ENCODE results near the gene PPID.
"Not testable (repeated sequence)": the region's sequence is repeated elsewhere in the genome, so short reads cannot be mapped to it uniquely, and the experiment has no call there.

The PPID gene

DNA sequence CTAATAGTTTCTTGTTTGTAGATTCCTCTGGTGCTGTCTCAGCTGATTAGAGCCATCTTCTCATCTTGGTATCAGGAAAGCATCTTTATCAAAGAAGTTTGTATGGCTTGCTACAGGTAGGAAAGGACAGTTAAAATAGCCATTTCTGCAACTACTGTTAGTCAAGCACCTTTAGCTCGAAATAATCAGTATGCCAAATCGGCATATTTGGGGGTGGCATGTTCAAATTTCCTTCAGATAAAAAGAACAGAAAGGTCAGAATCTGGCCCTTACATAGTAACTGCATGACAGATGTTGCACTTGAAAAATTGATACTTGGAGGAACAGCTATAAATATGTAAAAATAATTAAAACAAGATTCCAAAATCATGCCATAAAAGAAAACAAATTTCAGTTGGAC, 56.3 kb downstream of the PPID start:
- no peak for DNase-seq

DNA sequence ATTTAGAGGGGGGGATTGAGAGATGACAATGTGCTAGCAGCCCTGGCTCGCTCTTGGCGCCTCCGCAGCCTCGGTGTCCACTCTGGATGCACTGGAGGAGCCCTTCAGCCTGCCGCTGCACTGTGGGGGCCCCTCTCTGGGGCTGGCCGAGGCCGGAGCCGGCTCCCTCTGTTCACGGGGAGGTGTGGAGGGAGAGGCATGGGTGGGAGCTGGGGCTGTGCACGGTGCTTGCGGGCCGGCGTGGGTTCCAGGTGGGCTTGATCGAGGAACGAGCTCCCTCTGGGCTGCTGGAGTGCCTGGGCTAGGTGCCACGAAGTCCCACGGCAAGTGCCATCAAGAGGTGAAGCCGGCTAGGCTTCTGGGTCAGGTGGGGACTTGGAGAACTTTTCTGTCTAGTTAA, 58.4 kb downstream of the PPID start:
- DNase-seq: no peak

DNA sequence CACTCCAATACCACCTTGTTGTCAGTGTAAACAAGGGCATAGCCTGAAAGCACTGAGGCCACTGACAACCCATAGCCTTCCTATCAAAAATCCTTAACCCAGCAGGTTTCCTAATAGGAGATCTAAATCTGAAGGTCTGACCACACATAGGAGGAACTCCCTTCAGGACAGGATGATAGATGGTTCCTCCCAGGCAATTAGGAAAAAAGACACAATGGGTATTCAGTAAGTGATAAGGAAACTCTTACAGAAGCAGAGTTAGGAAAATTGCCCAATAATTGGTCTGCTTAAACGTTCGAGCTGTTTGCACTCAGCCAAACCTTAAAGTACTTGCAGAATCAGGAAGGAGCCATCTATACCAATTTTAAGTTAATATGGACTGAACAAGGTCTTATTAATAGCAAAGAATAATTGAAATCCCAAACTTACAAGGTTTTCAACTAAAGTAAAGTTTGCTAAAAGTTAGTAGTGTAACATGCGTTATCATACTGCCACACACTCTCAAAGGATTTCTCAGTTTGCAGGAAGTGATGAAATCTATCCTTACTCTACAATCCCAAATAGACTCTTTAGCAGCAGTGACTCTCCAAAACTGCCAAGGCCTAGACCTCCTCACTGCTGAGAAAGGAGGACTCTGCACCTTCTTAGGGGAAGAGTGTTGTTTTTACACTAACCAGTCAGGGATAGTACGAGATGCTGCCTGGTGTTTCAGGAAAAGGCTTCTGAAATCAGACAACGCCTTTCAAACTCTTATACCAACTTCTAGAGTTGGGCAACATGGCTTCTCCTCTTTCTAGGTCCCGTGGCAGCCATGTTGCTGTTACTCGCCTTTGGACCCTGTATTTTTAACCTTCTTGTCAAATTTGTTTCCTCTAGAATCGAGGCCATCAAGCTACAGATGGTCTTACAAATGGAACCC, 59.2 kb downstream of the PPID start:
- not testable (repeated sequence) for DNase-seq

DNA sequence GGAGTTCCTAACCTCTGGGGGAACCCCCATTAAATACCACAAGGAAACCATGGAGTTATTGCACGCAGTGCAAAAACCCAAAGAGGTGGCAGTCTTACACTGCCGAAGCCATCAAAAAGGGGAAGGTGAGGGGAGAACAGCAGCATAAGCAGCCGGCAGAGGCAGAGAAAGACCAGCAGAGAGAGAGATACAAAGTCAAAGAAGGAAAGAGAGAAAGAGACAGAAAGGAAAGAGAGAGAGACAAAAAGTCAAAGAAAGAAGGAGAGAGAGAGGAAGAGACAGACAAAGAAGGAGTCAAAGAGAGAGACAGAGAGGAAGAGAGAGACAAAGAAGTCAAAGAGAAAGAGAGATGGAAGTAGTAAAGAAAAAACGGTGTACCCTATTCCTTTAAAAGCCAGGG, 59.9 kb downstream of the PPID start:
- not testable (repeated sequence) for DNase-seq

Measured in CD4-positive, alpha-beta T cell treated with Interferon alpha-2 for 1 hour (primary cell).